Dedifferentiated amniotic fluid mesenchymal stem cell (primary cell): ENCODE results near the gene TTC9B.
"Not testable (repeated sequence)": the region's sequence is repeated elsewhere in the genome, so short reads cannot be mapped to it uniquely, and the experiment has no call there.

ENCODE experiments used
- DNase-seq: peaks from one replicate; pipeline ENCODE4 v3.0.0-alpha.2; 2016; ENCODE audit errors: extremely low spot score

The TTC9B gene

DNA sequence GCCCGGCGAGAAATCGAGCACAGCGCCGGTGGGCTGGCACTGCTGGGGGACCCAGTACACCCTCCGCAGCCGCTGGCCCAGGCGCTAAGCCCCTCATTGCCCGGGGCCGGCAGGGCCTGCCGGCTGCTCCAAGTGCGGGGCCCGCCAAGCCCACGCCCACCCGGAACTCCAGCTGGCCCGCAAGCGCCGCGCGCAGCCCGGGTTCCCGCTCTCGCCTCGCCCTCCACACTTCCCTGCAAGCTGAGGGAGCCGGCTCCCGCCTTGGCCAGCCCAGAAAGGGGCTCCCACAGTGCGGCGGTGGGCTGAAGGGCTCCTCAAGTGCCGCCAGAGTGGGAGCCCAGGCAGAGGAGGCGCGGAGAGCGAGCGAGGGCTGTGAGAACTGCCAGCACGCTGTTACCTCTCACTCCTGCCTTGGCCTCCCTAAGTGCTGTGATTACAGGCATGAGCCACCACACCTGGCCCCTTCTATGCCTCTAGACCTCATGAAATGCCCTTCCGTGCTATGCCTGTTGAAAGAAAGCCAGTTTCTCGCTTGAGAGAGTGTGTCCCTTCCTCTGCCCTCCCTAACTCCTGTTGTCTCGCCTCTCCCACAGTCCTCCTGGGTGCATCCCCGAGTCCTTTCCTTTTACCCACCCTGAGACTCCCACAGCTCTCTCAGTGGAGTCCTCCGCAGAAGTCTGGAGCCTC, 47.7 kb downstream of the TTC9B start:
- not testable (repeated sequence) for DNase-seq

DNA sequence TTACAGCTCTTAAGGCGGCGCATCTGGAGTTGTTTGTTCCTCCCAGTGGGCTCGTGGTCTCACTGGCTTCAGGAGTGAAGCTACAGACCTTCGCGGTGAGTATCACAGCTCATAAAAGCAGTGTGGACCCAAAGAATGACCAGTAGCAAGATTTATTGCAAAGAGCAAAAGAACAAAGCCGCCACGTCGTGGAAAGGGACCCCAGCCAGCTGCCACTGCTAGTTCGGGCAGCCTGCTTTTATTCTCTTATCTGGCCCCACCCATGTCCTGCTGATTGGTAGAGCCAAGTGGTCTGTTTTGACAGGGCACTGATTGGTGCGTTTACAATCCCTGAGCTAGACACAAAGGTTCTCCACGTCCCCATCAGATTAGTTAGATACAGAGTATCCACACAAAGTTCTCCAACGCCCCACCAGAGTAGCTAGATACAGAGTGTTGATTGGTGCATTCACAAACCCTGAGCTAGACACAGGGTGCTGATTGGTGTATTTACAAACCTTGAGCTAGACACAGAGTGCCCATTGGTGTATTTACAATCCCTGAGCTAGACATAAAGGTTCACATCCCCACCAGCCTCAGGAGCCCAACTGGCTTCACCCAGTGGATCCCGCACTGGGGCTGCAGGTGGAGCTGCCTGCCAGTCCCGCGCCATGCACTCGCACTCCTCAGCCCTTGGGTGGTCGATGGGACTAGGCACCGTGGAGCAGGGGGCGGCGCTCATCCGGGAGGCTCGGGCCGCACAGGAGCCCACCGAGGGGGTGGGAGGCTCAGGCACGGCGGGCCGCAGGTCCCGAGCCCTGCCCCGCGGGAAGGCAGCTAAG, 48.5 kb downstream of the TTC9B start:
- DNase-seq = not testable (repeated sequence)
